Posterior vena cava (tissue), 2 donors: ENCODE data around the gene POLR2L. TPM values are rescaled to one million over a fixed set of nuclear protein-coding genes. Genes with fewer than 3 reads are reported as not detected.

Experiments
- DNase-seq: peaks from one replicate; pipeline ENCODE4 v3.0.0-alpha.2; 2020; ENCODE audit warnings: low spot score
- intact Hi-C, 2 donors: fragments of 100-400 bp; cut with DNase I; formaldehyde crosslinking; loops; one replicate each; pipeline versions ENCODE4 v1.14.1 to v1.14.2; 2022 to 2023
- total RNA-seq, 2 donors: library from RNA; stranded (reverse); fragmentation: NEBNext Ultra II Directional; extraction: Animal tissue kit (Norgen Biotek cat#: 25700); gene quantifications; one replicate each; pipeline ENCODE4 v1.2.1, GENCODE V29; 2021
- donor health status: DM: yes; HTN: yes; CAD: no.
- donor health status: DM: yes; HTN: yes; CAD: no.

POLR2L gene
- total RNA-seq, 2 donors from 2014 or later: 63.9 to 91.4 TPM

- intact Hi-C loops: no loop called here
- DNase-seq: peak; percentile 91
These were observed 20.6 kb downstream of the POLR2L start for GRCh38 chr11:821512-822371.

DNA sequence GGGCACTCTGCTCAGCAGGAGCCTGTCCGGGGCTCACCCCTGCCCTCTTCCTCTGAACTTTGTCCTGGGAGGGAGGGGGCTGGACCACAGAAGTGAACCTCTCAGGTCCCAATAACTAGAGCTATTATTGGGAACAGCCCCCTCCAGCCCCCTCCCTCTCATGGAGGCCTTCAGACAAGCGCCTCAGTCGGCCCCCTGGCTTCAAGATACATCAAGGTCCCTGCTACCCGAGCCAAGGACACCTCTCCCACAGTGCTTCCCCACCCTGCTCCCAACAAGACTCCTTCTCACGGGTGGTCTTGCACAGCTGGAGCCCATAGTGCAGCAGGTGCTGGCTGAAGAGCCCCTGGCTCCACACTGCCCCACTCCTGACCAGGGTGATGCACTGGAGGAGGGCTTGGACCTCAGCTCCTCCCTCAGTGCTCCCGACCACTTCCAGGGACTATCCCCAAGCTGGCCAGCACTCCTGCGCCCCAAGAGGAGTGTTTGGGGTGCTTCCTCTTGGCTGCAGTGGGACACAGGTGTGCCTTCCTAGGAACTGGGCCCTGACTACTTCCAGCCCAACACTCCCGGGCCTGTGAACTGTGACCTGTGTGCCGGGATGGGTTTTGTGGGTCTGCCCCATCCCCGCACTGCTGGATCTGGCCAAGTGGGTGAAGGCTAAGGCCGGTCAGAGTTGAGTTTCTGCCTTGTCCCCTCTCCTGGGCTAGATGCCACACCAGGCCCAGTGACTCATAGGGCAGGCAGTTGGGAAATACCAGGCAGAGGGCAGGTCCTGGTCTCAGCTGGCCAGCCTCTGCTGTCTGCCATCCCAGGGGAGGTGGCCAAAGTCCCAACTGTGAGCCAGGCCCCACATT is 21.4 kb downstream of the POLR2L start:
- intact Hi-C loops: no loop called here
- peak; percentile 93 for DNase-seq

DNA sequence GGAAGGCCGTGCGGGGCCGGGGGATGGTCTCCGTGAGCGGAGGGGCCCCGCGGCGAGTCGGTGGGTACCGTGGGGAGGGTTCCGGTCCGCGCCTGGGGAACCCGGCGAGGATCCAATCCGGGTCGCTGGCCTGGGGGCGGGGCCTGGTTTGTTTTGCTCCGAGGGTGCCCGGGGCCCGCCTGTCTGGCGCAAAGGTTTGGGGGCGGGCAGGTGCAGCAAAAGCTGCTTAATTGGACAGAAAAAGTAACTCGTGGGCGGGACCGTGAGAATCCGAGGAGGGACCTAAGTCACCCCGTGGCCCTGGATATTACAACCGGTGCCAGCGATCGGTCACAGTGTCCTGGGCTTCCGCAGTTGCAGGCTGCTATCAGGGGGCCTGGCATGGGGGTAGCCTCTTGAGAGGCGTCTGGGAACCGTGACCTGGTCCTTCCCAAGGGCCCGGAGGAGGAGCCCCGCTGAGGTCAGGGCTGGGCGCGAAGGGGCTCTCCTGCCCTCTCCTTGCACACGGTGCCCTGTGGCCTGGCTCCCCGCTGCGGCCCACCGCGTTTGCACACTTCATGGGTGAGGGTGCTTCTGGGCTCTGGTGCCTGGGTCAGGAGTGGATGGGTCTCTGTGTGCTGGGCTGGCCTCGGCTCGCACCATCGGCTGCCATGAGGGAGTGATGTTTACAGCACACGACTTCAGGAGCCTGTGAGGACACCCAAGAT is 22.2 kb downstream of the POLR2L start:
- intact Hi-C loops: loop anchor here in 1 of 2 donors (5.0 kb wide), 1 partner anchor 1007 kb away; no protein-coding TSS in a partner anchor
- DNase-seq: peak; percentile 96

- DNase-seq: peak; percentile 97
These were observed 23.0 kb downstream of the POLR2L start for GRCh38 chr11:819129-819931.

DNA sequence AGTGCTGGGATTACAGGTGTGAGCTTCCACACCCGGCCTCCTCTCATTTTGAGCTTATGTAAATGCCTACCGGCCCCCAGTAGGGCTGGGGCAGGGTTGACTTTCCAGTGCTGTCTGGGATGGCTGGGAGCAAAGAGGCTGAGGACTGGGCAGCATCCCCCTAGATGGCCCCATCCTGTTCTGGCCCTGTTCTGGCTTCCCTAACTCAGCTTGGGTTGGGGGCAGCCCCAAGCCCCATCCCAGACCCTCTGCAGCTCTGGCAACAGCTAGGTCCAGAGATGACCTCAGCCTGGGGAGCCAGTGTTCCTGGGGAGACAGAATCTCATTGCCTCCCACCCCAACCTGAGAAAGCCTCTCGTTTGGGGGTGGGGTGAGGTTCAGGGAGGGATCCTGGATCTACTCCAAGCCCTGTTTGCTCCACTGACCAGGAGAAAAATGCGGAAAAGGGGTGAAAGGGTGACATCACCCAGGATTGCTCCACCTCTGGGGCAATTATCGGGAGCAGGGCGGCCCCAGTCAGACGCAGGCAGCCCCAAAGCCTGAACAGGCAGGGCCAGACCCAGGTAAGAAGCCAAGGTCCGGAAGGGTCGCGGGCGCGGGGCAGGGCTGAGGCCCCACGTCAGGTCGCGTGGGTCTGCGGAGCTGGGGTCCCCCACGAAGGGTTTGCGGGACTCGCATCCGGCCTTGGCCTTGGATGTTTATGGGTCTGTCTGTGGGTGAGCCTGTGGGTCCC is 23.8 kb downstream of the POLR2L start, which contains the start of gene PNPLA2:
Gene PNPLA2, plus strand, starts transcription at position 519 of the 733 bp plus-strand sequence. CDS start 805 bp downstream, outside the sequence.
- intact Hi-C loops: loop anchor here in 1 of 2 donors (5.0 kb wide), 1 partner anchor 1009 kb away; no protein-coding TSS in a partner anchor

More at GRCh38 chr11:819129-819931, 23.0 kb downstream of the POLR2L start:
- intact Hi-C loops: loop anchor here in 1 of 2 donors (5.0 kb wide), 1 partner anchor 1008 kb away; no protein-coding TSS in a partner anchor

GRCh38 chr11:816433-816779 is 25.9 kb downstream of the POLR2L start:
- DNase-seq: no peak
- intact Hi-C loops: loop anchor here in 1 of 2 donors (5.0 kb wide), 1 partner anchor 1011 kb away; no protein-coding TSS in a partner anchor

More for the DNA sequence above, 23.8 kb downstream of the POLR2L start, which contains the start of gene PNPLA2:
- peak; percentile 85 for DNase-seq

DNA sequence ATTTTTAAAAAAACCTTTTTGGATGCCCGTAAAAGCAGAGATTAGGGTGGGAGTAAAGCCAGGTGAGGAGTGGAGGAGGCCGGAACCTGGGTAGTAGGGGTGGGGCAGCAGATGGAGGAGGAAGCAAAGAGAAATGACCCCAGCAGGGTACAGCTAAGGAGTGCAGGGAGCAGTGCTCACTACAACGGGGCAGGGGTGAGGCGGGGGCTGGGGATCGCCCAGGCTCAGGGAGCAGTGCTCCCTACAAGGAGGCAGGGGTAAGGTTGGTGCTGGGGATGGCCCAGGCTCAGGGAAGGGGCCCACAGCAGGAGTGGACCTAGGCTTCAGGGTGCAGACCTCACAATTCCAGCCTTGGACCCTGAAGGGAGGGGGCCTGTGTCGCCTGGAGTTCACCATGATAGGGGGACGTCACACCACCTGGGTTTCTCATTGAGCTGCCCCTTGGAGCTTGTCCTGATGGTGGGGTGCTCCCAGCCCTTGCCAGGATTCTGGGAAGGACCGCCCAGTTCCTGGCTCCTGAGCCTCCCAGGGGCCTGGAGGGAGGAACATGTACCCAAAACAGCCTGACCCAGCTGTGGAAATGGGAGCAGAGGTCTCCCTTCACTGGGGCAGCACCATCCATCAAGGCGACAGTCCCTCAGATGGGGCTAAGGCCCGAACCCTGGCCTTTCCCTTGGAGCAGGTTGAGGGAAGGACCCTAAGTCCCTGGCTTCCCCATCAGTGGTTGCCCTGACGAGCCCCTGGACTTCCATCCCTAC is 26.5 kb downstream of the POLR2L start:
- intact Hi-C loops: loop anchor here in 1 of 2 donors (5.0 kb wide), 1 partner anchor 1011 kb away; no protein-coding TSS in a partner anchor
- no peak for DNase-seq

DNA sequence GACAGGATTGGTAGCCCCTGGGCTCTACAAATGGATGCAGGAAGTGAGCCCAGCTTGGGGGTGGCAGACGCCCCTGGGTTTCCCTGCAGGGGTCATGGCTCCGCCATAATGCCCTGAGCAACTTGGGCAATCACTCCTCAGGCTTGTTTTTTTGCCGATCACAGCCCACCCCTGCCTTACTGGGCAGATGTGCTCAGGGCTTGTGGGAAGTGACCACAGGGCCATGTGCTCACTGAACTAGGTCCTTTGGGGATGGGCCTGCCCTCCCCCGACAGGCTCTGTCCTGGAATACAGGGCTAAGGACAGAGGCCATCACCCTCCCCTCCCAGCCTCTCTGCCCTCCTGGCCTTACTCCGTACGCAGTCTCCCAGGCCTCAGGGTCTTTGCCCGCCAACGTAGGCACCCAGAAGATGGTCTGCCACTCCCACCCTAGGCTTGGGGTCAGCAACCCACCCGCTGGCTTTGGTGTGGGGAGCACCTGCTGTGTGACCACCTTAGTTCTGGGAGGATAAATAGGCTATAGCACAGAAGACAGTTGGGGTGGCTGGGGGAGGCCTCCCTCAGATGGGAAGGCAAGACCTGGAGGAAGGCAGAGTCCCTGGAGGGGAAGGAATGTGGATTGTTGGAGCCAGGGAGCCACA is 28.8 kb downstream of the POLR2L start:
- intact Hi-C loops: no loop called here

GRCh38 chr11:813072-813455 is 29.3 kb downstream of the POLR2L start:
- intact Hi-C loops: no loop called here

More for the DNA sequence above, 28.8 kb downstream of the POLR2L start:
- DNase-seq: no peak

GRCh38 chr11:812390-812789 is 29.9 kb downstream of the POLR2L start:
- DNase-seq: no peak
- intact Hi-C loops: no loop called here

More at GRCh38 chr11:813072-813455, 29.3 kb downstream of the POLR2L start:
- DNase-seq: no peak

GRCh38 chr11:811446-812245 is 30.7 kb downstream of the POLR2L start:
- intact Hi-C loops: no loop called here
- no peak for DNase-seq

- DNase-seq: peak; percentile 81
- intact Hi-C loops: no loop called here
These were observed 32.2 kb downstream of the POLR2L start for GRCh38 chr11:810040-810567.

DNA sequence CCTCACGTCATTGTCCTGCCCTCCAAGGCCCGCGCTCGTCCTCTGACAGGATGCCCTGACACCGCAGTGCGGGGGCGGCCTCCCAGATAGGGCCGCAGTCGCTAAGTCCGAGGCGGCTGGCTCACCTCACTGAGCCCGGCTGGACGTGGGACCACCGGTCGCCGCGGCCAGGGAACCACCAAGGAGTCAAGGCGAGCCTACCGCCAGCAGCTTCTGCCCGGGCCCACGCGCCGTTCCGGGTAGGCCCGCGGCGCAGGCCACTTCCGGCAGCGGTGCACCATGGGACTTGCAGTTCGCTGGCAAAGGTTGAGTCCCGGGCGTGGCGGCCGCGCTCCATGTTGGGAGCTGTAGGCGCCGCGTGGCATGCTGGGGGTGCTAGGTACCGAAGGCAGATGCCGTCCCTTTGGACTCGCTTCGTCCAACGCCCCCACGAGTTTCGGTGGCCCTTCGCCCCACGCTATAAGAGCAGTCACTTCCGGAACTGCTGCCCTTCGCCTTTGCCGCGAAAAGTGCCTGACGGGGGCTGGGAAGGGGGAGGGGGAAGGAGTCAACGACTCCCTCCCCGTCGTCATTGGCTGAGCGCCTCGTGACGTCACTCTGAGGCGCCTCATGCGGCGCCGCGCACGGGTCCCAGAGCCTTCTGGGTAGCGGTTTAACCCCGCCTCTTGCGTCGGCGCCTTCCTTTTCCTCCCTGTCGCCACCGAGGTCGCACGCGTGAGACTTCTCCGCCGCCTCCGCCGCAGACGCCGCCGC is 32.9 kb downstream of the POLR2L start, which contains the start of gene RPLP2:
Gene RPLP2, plus strand, starts transcription at position 681 of the 753 bp plus-strand sequence. CDS start 268 bp downstream, outside the sequence.
- peak; percentile 100 for DNase-seq
- intact Hi-C loops: loop anchor here in 1 of 2 donors (10.0 kb wide), 1 partner anchor 65 kb away; the partner anchor contains the start of gene TALDO1
